A673 (cell line): Measurements from ENCODE around the gene L3MBTL3. TPM values are rescaled to one million over a fixed set of nuclear protein-coding genes. Genes with fewer than 3 reads are reported as not detected.

Source experiments
- BruUV-seq: library from RNA; stranded (reverse); fragments of 400-500 nt; replicated peaks from 2 replicates; lab custom pipeline; 2021; lab: Mats Ljungman, UMichigan
- CTCF ChIA-PET: fragments of 300-600 bp; sonication (Branson Sonifier 250); formaldehyde crosslinking; loops from one replicate; lab custom pipeline; 2022; ENCODE audit warnings: antibody characterized with exemption; lab: Charles Lee
- POLR2A ChIA-PET: fragments of 300-600 bp; sonication (Branson Sonifier 250); formaldehyde crosslinking; loops from one replicate; lab custom pipeline; 2022; ENCODE audit warnings: antibody characterized with exemption; ENCODE audit not compliant: low non-redundant PET; lab: Charles Lee
- DNase-seq: peaks from one replicate; pipeline ENCODE4 v3.0.0-alpha.2; 2015; ENCODE audit warnings: low spot score
- H3K27ac ChIP-seq: fragments of 200-600 bp; sonication (generic); 2 replicates; pipeline ENCODE4 v1.5.1; 2016; ENCODE audit warnings: mixed run types, low read depth, mild to moderate bottlenecking, mixed read lengths, antibody characterized with exemption, low read length; ENCODE audit not compliant: poor library complexity, severe bottlenecking
- H3K27me3 ChIP-seq: fragments of 200-600 bp; sonication (generic); replicated peaks from 2 replicates; pipeline ENCODE4 v1.6.1; 2017; ENCODE audit warnings: mixed run types, low read depth, mild to moderate bottlenecking, mixed read lengths, antibody characterized with exemption, low read length; ENCODE audit not compliant: insufficient read depth, poor library complexity
- H3K36me3 ChIP-seq: fragments of 200-600 bp; sonication (generic); 2 replicates; pipeline ENCODE4 v1.6.1; 2016; ENCODE audit warnings: mixed run types, mild to moderate bottlenecking, mixed read lengths, antibody characterized with exemption, low read length; ENCODE audit not compliant: insufficient read depth, poor library complexity, severe bottlenecking
- H3K4me1 ChIP-seq: fragments of 200-600 bp; sonication (generic); 2 replicates; pipeline ENCODE4 v1.6.1; 2017; ENCODE audit warnings: mixed run types, mild to moderate bottlenecking, mixed read lengths, antibody characterized with exemption, low read length; ENCODE audit not compliant: insufficient read depth, poor library complexity, severe bottlenecking
- H3K4me3 ChIP-seq: fragments of 200-600 bp; sonication (generic); 2 replicates; pipeline ENCODE4 v1.5.1; 2016; ENCODE audit warnings: low read depth, mixed run types, mild to moderate bottlenecking, mixed read lengths, low read length; ENCODE audit not compliant: poor library complexity, severe bottlenecking
- H3K9me3 ChIP-seq: fragments of 200-600 bp; sonication (generic); 2 replicates; pipeline ENCODE4 v1.6.1; 2016; ENCODE audit warnings: mixed run types, low read depth, mild to moderate bottlenecking, mixed read lengths, antibody characterized with exemption, low read length; ENCODE audit not compliant: poor library complexity, severe bottlenecking
- EZH2 ChIP-seq: fragments of 200-600 bp; sonication (generic); IDR thresholded peaks from 2 replicates; pipeline ENCODE4 v1.6.1; 2017; ENCODE audit warnings: borderline replicate concordance, low read depth, mild to moderate bottlenecking, mixed read lengths, antibody characterized with exemption, low read length; ENCODE audit not compliant: poor library complexity, severe bottlenecking
- intact Hi-C: fragments of 100-400 bp; cut with micrococcal nuclease; formaldehyde crosslinking; loops from one replicate; pipeline ENCODE4 v1.10.0; 2022; ENCODE audit not compliant: unreplicated experiment
- total RNA-seq: library from RNA; stranded (reverse); gene quantifications from 2 replicates; pipeline ENCODE4 v1.2.3, GENCODE V29; 2021
- TF ChIP-seq, protein P1 (sequence below): fragments of 300-800, 200-600 bp; sonication (generic); conservative IDR thresholded peaks from 2 replicates; pipeline ENCODE4 v1.5.1; 2017; ENCODE audit warnings: low read depth, mild to moderate bottlenecking, antibody characterized with exemption, low read length, moderate library complexity, mixed read lengths

Gene L3MBTL3
- total RNA-seq, 1 experiment from 2014 or later = 40.8 TPM

DNA sequence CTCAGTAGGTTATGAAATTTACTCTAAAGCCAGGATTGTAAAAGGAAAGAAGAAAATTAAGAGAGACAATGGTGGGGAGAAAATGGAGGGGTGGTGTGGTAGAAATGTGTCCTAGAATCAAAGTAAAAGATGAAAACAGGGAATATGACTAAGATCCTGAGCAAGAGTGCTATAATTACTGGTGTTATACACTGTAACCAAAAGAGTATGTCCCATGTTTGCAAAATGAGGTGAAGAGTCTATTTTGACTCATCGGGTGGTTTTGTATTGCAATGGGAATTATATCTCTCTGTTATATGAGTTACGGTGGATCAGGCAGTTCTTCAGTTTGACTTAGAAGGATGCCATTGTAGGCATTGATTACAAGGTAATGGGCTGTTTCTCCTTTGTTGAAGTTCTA lies 8.5 kb downstream of the L3MBTL3 start:
- Histone ChIP-seq H3K27ac (no peak overlapping the region), H3K4me1 (peaks cover 4% of the 10 kb centered on the region), H3K4me3 (no peak overlapping the region), H3K27me3 (no peaks in the 10 kb centered on the region), H3K36me3 (no peaks in the 10 kb centered on the region), H3K9me3 (no peaks in the 10 kb centered on the region)
- intact Hi-C loops = no loop called here
- CTCF ChIA-PET = no interaction called here
- POLR2A ChIA-PET = no interaction called here
- DNase-seq = no peak
- no TSS peak for BruUV-seq
- TF ChIP-seq EZH2 = no peak
- TF ChIP-seq, protein P1, sequence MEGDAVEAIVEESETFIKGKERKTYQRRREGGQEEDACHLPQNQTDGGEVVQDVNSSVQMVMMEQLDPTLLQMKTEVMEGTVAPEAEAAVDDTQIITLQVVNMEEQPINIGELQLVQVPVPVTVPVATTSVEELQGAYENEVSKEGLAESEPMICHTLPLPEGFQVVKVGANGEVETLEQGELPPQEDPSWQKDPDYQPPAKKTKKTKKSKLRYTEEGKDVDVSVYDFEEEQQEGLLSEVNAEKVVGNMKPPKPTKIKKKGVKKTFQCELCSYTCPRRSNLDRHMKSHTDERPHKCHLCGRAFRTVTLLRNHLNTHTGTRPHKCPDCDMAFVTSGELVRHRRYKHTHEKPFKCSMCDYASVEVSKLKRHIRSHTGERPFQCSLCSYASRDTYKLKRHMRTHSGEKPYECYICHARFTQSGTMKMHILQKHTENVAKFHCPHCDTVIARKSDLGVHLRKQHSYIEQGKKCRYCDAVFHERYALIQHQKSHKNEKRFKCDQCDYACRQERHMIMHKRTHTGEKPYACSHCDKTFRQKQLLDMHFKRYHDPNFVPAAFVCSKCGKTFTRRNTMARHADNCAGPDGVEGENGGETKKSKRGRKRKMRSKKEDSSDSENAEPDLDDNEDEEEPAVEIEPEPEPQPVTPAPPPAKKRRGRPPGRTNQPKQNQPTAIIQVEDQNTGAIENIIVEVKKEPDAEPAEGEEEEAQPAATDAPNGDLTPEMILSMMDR = no peak

DNA sequence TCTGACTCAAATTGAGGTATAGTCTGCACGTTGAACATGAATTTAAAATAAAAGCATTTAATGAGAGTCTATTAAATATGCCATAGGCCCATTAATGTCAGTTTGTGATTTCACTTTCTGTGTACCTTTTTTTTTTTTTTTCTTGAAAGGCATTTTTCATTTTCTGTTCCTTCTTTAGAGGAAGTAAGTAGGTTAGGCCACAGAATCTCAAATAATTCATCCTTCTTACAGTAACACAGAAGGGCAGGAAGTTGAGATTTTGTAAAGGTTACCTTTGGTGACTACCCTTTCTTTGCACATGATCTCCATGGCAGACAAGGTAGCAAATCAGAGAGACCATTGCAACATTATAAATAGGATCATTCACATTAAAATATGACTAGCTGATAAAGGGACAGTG lies 9.6 kb downstream of the L3MBTL3 start:
- BruUV-seq = no TSS peak
- POLR2A ChIA-PET = no interaction called here
- no peaks in the 10 kb centered on the region for H3K9me3 ChIP-seq
- CTCF ChIA-PET = no interaction called here
- no peaks in the 10 kb centered on the region for H3K27me3 ChIP-seq
- DNase-seq = no peak
- H3K27ac ChIP-seq = no peak overlapping the region
- no peaks in the 10 kb centered on the region for H3K4me1 ChIP-seq
- H3K4me3 ChIP-seq = no peak overlapping the region
- no peaks in the 10 kb centered on the region for H3K36me3 ChIP-seq
- intact Hi-C loops = no loop called here
- no peak for TF ChIP-seq EZH2
- TF ChIP-seq, protein P1 = no peak

DNA sequence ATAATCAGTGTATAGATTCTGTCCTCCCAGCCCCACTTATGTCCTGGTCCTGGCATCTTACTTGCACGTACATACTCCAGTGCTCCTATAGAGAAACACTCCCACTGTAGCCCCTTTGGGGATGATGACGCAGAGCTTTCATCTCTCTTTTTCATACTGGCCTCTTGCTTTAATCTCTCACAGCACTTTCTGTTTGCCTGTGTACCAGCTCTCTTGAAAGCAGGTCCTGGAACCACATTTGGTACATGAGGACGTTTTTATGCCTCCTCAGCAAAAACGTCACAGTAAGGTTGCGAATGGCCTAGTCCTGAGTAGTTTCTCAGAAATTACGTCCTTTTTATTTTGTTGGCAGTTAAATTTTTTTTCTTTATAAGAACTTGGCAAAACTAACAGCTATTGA lies 10.8 kb downstream of the L3MBTL3 start:
- Histone ChIP-seq H3K9me3 (no peaks in the 10 kb centered on the region), H3K27ac (no peak overlapping the region), H3K36me3 (no peaks in the 10 kb centered on the region), H3K27me3 (no peaks in the 10 kb centered on the region), H3K4me3 (no peak overlapping the region), H3K4me1 (no peaks in the 10 kb centered on the region)
- TF ChIP-seq, protein P1 = no peak
- TF ChIP-seq EZH2 = no peak
- POLR2A ChIA-PET = no interaction called here
- no TSS peak for BruUV-seq
- DNase-seq = no peak
- intact Hi-C loops = no loop called here
- CTCF ChIA-PET = no interaction called here
